GM12874 (cell line): ENCODE measurements around the gene PCMT1.

ENCODE experiments used
- TF ChIP-seq, protein P1 (sequence below): IDR thresholded peaks from 2 replicates; pipeline ENCODE4 v1.5.1; 2011; ENCODE audit warnings: low read depth, mild to moderate bottlenecking, control low read depth, low read length, moderate library complexity; ENCODE audit not compliant: insufficient read depth

PCMT1 gene

DNA sequence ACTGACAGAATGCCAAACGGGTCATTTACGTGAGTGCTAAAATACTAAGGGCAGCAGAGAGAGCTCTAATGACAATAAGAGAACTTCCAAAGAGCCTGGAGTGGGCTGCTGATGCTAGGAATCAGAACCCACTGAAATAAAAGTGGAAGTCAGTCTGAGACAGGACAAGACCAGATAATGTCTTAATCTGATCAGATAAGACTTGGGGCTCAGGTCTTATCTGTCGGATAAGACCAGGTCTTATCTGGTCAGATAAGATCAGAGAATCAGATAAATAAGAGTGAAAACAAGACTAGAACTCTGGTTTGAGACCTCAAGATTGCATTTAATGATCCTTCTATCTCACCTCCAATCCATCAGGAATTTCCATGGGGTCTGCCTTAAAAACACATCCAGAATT lies 96.0 kb downstream of the PCMT1 start:
- TF ChIP-seq, protein P1, sequence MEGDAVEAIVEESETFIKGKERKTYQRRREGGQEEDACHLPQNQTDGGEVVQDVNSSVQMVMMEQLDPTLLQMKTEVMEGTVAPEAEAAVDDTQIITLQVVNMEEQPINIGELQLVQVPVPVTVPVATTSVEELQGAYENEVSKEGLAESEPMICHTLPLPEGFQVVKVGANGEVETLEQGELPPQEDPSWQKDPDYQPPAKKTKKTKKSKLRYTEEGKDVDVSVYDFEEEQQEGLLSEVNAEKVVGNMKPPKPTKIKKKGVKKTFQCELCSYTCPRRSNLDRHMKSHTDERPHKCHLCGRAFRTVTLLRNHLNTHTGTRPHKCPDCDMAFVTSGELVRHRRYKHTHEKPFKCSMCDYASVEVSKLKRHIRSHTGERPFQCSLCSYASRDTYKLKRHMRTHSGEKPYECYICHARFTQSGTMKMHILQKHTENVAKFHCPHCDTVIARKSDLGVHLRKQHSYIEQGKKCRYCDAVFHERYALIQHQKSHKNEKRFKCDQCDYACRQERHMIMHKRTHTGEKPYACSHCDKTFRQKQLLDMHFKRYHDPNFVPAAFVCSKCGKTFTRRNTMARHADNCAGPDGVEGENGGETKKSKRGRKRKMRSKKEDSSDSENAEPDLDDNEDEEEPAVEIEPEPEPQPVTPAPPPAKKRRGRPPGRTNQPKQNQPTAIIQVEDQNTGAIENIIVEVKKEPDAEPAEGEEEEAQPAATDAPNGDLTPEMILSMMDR, result no peak

DNA sequence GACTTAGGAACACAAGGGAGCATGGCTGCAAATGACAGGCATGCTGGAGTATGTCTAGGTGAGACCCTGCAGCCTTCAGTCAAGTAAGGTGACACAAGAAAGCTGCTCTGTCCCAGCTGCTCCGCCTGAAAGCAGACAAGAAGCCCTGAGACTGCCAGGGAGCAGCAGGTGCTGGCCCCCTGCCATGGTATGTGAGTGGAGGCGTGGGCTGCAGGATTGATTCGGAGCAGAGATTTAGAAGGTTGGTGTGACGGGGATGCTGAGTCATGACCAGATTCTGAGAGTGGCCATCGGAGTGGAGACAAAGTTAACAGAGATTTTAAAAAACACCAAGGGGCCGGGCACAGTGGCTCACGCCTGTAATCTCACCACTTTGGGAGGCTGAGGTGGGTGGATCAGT lies 96.8 kb downstream of the PCMT1 start:
- TF ChIP-seq, protein P1, result no peak

DNA sequence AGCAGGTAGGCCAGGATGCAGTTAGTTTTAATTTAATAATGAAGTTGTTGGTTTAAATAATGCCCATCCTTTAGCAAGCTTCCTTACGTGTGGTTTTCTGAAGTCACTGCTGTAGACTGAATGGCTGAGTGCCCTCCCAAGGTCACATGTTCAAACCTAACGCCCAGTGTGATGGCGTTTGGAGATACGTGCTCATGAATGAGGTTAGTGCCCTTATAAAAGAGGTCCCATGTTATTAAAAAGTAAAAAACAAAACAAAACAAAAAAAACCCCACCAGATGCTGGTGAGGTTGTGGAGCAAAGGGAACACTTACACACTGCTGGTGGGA lies 98.4 kb downstream of the PCMT1 start:
- TF ChIP-seq, protein P1, result no peak

DNA sequence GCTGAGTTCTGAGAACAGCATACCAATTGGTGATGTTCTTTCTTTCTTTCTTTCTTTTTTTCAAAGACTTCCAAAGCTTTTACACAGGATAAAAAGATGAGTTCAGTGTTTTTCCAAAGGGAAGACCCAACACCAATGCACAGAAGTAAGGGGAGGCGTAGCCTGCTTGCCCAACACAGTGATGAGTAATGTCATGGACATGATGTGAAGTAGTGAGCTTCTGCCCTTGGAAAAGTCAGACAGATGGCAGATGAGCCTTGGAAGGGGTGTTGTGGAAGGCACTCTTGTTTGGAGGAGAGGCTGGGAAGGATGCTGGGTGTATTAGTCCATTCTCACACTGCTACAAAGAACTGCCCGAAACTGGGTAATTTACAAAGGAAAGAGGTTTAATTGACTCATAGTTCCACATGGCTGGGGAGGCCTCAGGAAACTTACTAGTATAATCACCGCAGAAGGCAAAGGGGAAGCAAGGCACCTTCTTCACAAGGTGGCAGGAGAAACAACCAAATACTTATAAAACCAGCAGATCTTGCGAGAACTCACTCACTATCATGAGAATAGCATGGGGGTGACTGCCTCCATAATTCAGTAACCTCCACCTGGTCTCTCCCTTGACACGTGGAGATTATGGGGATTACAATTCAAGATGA lies 102.0 kb downstream of the PCMT1 start:
- TF ChIP-seq, protein P1, result no peak

DNA sequence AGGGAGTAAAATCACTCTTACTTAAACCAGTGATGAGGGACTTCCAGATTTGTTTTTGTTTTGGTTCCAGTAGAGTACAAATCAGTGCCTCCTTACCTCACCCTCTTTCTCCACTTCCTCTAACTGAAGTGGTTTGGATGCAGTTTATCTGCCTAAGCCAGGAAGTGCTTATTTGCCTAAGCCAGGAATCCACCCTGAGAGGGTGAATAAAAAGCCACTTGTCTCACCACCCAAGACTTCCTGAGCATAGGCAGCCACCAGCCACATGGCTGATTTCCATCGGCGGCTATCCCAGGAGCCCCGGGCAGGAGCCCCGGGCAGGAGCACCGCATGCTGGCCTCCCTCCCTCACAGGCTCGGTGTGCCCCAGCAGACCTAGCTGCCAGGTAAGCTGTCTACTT lies 102.6 kb downstream of the PCMT1 start:
- TF ChIP-seq, protein P1, result no peak

DNA sequence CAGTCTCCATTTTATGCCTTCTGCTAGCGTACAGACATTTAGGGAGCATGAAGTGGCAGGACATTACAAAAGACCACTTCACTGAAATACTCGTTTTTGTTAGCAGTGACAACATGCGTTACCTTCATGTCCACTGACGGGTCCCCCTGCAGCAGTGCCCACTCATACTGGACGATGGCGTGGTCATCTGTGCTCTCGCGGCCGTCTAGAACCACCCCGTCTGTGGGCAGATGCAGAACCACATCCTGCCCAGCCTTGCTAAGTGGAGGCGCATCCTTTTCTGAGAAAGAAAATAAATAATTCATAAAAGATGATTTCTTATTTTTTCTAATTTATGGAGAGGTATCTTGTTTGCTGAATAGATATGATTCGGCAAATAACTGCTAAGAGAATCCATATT lies 103.3 kb downstream of the PCMT1 start:
- TF ChIP-seq, protein P1, result no peak

DNA sequence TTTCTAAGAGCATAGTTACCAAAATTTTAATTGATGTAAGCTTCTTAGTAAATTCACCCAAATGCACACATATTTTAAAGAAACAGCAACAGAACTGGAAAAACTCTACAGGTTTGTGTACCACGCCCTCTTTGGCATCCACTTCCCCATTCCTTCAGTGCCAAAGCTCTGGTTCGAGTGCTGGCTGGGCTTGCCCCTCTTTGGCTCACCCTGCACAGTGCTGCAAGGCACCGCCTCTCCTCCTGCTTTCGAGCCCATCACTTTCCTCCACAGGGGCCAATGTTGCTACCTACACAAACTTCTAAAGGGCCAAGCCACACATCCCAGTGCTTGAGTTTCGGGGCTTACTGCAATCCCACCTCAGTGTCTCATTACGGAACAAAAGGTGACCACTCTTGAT lies 105.0 kb downstream of the PCMT1 start:
- TF ChIP-seq, protein P1, result no peak

DNA sequence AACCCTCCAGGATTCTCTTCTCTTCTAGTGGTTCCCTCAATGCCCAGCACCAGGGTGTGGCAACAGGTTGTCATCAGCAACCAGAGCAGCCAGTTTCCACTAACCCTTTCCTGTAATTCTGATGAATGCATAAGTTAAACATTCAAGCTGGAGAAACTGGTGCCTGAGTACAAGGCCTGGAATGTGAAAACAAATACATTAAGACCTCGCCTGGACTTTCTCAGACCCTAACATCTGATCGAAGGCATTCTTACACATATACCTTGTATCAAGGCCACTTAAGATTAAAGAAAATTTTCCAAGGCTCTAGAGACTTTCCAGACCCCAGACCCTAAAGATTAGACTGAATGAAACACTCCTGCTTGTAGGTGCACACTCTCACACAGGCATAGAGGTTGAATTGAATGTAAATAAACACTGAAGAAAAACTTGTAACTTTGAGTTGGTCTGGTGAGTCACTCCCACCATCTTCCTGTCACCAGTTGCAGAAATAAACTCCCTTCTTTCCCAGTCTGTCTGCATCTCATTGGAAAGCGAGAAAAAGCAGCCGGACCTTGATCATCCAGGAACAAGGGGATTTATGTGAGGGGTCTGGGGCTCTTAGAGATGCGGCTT lies 105.6 kb downstream of the PCMT1 start:
- TF ChIP-seq, protein P1, result no peak
